HG03135 (cell line): ENCODE data around the gene GLT1D1.
A peak's percentile ranks its signal among the peaks of the same experiment; 100 is the strongest.

Experiments
- ATAC-seq: cut with Tn5 transposase; IDR thresholded peaks from one replicate; pipeline ENCODE4 v1.9.1; 2021; ENCODE audit warnings: mild to moderate bottlenecking, moderate library complexity; ENCODE audit not compliant: unreplicated experiment

Gene GLT1D1

DNA sequence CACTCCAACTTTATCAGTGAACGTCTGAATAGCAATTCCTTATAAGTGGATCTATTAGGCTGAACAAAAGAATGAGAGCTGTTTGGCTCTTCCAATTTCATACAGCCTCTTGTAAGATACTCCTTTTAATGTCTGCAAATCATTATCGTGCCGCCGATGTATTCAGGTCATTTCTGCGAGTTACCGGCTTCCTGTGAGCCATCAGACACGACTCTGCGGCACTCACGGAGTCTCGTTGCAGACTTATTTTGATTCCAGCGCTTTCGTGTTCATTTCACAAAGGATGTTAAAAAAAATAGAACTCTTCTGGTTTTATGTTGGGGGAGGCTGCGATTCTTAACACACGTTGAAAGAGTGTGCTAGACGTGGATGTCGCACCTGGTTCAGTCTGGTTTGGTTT is 106.6 kb downstream of the GLT1D1 start:
- no peak for ATAC-seq

DNA sequence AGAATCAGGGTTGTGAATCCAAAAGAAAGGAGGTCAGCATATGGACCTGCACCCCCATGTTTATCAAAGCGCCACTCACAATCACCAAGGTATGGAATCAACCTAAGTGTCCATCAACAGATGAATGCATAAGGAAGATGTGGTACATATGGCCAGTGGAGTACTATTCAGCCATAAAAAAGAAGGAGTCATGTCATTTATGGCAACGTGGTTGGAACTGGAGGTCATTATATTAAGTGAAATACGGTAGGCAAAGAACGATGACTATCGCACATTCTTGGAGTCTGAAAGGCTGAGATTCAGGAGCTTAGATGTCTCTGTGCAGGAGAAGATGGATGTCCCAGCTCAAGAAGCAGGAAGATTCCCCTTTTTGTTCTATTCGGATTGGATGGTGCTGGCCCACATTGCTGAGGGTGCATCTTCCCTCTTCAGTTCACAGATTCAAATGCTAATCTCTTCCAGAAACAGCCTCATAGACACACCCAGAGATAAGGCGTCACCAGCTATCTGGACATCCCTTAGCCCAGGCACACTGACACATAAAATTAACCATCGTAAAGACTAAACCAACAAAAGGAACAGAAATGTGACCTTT is 108.1 kb downstream of the GLT1D1 start:
- no peak for ATAC-seq

DNA sequence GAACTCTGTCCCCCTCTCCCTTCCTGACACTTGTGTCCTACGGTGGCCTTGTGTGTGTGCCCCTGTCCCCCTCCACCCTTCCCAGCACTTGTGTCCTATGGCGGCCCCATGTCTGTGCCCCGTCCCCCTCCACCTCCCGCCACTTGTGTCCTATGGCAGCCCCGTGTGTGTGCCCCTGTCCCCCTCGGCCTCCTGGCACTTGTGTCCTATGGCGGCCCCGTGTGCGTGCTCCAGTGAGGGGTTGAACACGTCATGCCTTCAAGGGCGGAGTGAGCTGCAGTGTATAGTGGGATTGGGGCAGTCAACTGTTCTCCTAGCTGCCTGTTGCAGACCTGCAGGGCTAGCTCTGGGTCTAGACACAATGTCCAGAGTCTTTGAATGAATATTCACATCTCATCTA is 108.7 kb downstream of the GLT1D1 start:
- ATAC-seq, result no peak

- ATAC-seq, result no peak
These were observed 113.0 kb downstream of the GLT1D1 start for GRCh38 chr12:128966203-128966810.

DNA sequence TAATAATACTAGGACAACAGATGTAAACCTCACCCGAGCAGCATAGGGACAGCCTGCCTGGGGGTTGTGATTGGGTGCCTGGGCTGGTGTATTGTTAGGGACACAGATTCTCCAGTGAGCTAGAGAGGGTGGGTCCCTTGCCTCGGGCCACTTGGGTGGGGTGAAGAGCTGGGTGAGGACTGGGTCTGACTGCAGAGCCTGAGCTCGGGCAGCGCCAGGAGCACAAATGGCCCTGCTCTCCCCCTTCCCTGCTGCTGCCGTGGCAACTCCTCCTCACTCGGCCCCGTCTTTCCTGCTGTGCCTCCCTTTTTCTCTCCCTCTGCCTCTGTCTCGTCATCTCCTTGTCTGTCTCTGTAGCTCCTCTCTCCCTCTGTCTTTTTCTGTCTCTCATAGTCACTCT is 115.4 kb downstream of the GLT1D1 start:
- no peak for ATAC-seq

DNA sequence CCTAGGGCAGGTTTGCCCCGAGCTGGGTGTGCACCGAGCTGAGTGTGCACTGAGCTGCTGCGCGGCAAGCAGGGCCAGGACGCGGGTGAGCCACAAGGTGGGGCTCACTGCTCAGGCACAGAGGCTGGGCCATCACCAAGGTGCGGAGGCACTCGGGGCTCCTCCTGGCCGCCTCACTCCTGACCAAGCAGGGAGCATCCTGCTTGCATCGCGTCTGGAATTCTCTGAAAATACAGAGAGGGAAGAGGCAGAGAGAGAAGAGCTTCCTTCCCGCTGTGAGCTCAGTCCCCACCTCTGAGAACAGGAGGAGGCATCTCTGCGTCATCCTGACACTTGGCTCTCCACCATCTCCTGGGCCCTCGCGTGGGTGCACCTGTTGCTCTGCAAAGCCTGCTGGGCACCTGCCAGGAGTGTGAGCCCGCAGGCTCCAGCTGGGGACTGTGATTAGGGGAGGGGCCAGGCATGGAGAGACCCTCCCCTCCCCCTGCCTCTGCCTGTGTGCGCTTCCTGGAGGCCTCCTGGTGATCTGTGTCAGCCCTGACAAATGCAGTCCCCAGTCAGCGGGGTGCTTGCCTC is 116.3 kb downstream of the GLT1D1 start:
- peak; percentile 81 for ATAC-seq

GRCh38 chr12:128970110-128970509 is 116.8 kb downstream of the GLT1D1 start:
- no peak for ATAC-seq

GRCh38 chr12:128970941-128971340 is 117.7 kb downstream of the GLT1D1 start:
- no peak for ATAC-seq

DNA sequence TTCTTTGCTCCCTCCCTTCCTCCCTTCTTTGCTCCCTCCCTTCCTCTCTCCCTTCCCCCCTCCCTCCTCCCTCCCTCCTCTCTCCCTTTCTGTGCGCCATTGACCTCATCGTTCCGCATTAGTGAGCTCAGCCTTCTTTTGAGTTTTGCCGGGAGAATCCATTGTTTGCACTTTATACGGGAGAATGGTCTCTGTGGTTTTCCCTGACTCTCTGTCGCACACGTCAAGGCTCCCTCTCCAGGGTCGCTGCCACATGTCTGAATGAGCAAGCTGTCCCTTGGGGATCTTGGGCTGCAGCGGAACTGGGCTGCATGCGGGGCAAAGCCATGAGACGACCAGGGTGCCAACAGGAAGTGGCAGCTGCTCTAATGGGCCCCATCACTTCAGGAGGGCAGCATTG is 118.5 kb downstream of the GLT1D1 start:
- no peak for ATAC-seq

DNA sequence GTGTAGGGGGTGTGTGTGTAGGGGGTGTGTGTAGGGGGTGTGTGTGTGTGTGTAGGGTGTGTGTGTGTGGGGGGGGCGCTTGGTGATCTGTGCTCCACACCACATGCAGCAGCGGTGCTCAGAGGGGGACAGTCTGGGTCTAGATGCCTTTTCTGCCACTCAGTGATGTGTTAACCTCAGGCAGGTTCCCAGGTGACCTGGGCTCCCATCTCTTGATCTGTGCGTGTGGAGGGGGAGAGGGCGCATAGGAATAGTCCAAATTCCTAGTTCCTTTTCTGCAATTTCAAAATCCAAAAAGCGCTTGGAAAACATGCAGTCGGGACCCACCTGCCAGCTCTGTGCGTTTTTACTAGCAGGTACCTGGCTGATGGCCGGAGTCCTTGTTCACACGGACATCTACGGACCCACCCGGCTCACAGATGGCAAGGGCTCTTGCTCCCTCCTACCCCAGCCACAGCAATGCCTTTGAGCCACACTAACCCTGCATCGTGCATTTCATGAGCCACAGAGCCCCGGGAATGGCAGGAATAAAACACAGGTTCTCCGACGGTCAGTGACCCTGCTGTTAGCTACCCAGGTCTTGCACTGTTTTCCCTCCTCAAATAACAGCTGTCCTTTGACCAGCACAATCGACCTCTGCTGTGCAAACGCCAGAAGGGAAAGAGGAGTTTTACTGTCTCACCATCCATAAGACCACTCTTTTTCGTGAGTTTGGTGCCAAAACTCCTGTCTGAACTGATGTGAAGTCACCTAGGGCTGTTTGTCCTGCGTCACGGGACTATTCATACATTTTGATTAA is 120.8 kb downstream of the GLT1D1 start:
- ATAC-seq, result no peak

DNA sequence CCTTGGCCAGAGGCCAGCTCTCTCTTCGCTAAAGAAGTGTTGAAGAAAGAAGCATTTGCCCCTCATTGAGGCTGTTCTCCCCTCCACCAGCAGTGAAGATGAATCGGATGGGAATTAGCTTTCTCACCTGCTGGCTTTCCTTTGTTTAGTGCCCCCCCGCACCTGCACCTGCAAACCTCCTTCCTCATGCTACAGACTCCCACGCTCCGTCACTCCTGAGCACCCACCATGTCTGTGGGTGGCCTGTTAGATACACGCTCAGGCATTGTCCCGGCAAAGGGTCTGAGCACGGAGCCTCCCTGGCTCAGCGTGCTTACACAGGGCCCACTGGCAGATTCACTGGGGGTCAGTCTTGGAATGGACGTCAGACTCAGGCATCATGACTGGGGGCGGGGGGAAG is 121.6 kb downstream of the GLT1D1 start:
- no peak for ATAC-seq

- ATAC-seq, result no peak
These were observed 123.0 kb downstream of the GLT1D1 start for GRCh38 chr12:128976120-128976738.

GRCh38 chr12:128977441-128977840 is 124.2 kb downstream of the GLT1D1 start:
- ATAC-seq, result no peak

DNA sequence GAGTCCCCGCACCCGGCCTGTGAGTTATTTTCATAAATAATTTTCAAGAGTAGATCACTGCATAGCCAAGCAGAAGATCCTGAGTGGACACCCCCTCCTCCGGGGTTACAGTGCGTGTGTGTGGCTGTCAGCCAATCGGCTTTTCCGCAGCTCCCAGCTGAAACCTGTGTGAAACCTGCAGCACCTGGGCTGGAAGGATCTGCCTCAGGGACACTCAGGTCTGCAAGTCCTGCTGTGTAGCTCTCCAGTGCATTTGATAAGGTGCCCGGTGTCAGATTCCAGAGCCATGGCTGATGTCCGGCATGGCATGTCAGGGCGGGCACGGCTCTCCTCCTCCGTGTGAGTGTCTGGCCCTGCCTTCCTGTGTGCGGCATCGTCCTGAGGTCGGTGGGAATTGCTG is 124.8 kb downstream of the GLT1D1 start:
- no peak for ATAC-seq

GRCh38 chr12:128980623-128981022 is 127.3 kb downstream of the GLT1D1 start:
- no peak for ATAC-seq

- ATAC-seq, result no peak
These were observed 128.8 kb downstream of the GLT1D1 start for GRCh38 chr12:128981971-128982533.

- no peak for ATAC-seq
These were observed 129.7 kb downstream of the GLT1D1 start for GRCh38 chr12:128982933-128983332.

GRCh38 chr12:128983371-128983770 is 130.1 kb downstream of the GLT1D1 start:
- ATAC-seq, result no peak

- ATAC-seq, result no peak
These were observed 133.7 kb downstream of the GLT1D1 start for GRCh38 chr12:128986957-128987356.

- no peak for ATAC-seq
These were observed 136.0 kb downstream of the GLT1D1 start for GRCh38 chr12:128989287-128989686.

DNA sequence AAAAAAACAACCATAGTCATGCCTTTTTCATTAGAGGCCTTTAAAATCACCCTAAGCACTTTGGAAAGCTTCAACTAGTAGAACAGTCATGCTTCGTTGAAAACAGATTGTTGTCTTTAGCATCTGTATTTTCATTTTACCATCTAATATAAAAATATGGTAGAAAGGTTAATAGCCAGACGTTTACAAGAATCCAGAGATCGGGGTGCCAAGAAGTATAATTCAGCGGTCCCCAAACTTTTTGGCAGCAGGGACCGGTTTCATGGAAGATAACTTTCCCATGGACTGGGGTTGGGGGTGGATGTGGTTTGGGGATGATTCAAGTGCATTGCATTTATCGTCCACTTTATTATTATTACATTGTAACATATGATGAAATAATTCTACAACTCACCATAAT is 138.4 kb downstream of the GLT1D1 start:
- no peak for ATAC-seq
